Right lobe of liver (tissue), 4 donors: Measurements from ENCODE around the gene PPM1L.

Experiments
- POLR2A ChIP-seq: fragments of 450-650 bp; IDR thresholded peaks from one replicate; pipeline ENCODE4 v1.6.1; 2017; ENCODE audit warnings: antibody characterized with exemption, mild to moderate bottlenecking
- TF ChIP-seq, protein P1 (sequence below), 4 donors: fragments of 200-600 bp in 3 of 4; fragments of 450-650 bp in 1 of 4; IDR thresholded peaks; one replicate each; pipeline versions ENCODE4 v1.5.1 to v1.8.0; 2016 to 2022; ENCODE audit warnings: antibody characterized with exemption in 4 of 4, mild to moderate bottlenecking in 2 of 4
- donor health status: DM: no; HTN: no; CAD: no.
- donor health status: DM: no; HTN: no; CAD: no.
- donor health status: DM: no; HTN: yes; CAD: no.

DNA sequence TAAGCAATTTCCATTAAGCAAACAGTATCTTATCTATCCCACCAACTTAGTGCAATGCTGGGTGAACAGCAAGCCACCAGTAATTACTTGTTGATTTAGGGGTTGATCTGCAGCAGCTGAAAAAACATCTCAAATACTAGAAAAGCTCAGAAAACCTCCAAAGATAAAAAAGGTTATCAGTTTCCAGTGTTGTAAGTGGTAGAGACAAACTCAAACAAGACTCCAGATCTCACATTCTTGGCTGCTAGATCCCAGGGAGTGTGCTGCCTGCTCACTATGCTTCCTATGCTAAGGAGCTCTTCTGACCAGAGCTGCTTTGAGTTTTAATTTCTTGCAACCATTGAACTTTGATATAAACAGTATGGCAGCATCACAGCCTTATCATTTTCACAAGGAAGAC lies 337.9 kb downstream of the PPM1L start:
- TF ChIP-seq, protein P1, sequence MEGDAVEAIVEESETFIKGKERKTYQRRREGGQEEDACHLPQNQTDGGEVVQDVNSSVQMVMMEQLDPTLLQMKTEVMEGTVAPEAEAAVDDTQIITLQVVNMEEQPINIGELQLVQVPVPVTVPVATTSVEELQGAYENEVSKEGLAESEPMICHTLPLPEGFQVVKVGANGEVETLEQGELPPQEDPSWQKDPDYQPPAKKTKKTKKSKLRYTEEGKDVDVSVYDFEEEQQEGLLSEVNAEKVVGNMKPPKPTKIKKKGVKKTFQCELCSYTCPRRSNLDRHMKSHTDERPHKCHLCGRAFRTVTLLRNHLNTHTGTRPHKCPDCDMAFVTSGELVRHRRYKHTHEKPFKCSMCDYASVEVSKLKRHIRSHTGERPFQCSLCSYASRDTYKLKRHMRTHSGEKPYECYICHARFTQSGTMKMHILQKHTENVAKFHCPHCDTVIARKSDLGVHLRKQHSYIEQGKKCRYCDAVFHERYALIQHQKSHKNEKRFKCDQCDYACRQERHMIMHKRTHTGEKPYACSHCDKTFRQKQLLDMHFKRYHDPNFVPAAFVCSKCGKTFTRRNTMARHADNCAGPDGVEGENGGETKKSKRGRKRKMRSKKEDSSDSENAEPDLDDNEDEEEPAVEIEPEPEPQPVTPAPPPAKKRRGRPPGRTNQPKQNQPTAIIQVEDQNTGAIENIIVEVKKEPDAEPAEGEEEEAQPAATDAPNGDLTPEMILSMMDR (IDR thresholded peaks at IDR 0.05): no peak
- TF ChIP-seq POLR2A: no peak
